CD4-positive, alpha-beta T cell (primary cell): ENCODE results near the gene HTRA1. TPM values are rescaled to one million over a fixed set of nuclear protein-coding genes. Genes with fewer than 3 reads are reported as not detected.

Experiments used
- ATAC-seq: fragments of 200-7000 bp; cut with Tn5 transposase; one replicate; pipeline ENCODE4 v1.10.0; 2022; ENCODE audit warnings: mild to moderate bottlenecking; ENCODE audit not compliant: poor library complexity
- CTCF ChIA-PET: fragments of 350-600 bp; sonication (Branson Sonifier 250); formaldehyde crosslinking; loops from one replicate; lab custom pipeline; 2021; ENCODE audit warnings: antibody characterized with exemption, inconsistent platforms; lab: Charles Lee
- POLR2A ChIA-PET: fragments of 350-600 bp; sonication (Branson Sonifier 250); formaldehyde crosslinking; loops from one replicate; lab custom pipeline; 2021; ENCODE audit warnings: antibody characterized with exemption, inconsistent platforms; lab: Charles Lee
- DNase-seq, 14 experiments: peaks; one replicate each; pipeline ENCODE4 v3.0.0-alpha.2; 2013 to 2020; ENCODE audit warnings: mixed read lengths in 2 of 14
- H3K27ac ChIP-seq, 2 donors: one replicate each; pipeline versions ENCODE4 v1.5.1 to v1.7.0; 2013; ENCODE audit warnings: low read length in 2 of 2, low read depth in 1 of 2, mild to moderate bottlenecking in 1 of 2
- H3K27me3 ChIP-seq, 2 experiments: 1 replicate in 1 of 2; 2 replicates in 1 of 2; pipeline versions ENCODE4 v1.6.1 to v1.7.0; 2013; ENCODE audit warnings: low read length in 2 of 2, control low read depth in 1 of 2, mild to moderate bottlenecking in 1 of 2, moderate library complexity in 1 of 2; ENCODE audit not compliant: insufficient read depth in 2 of 2, control insufficient read depth in 1 of 2
- H3K36me3 ChIP-seq: one replicate; pipeline ENCODE4 v1.6.1; 2013; ENCODE audit warnings: low read length, control low read depth; ENCODE audit not compliant: insufficient read depth
- H3K4me1 ChIP-seq: one replicate; pipeline ENCODE4 v1.6.1; 2013; ENCODE audit warnings: low read length, control low read depth; ENCODE audit not compliant: insufficient read depth
- H3K4me3 ChIP-seq: one replicate; pipeline ENCODE4 v1.5.1; 2013; ENCODE audit warnings: mild to moderate bottlenecking, low read length, moderate library complexity
- H3K9me3 ChIP-seq, 2 experiments: 1 replicate in 1 of 2; 2 replicates in 1 of 2; pipeline versions ENCODE4 v1.6.1 to v1.7.0; 2013; ENCODE audit warnings: low read length in 2 of 2, mild to moderate bottlenecking in 2 of 2, control low read depth in 1 of 2, moderate library complexity in 1 of 2; ENCODE audit not compliant: control insufficient read depth in 1 of 2, insufficient read depth in 1 of 2
- H3K27ac Mint-ChIP-seq: one replicate; pipeline ENCODE4 v1.8.0; 2020; ENCODE audit warnings: mixed read lengths
- H3K27me3 Mint-ChIP-seq: one replicate; pipeline ENCODE4 v1.8.0; 2021; ENCODE audit warnings: mixed read lengths
- H3K36me3 Mint-ChIP-seq: one replicate; pipeline ENCODE4 v1.8.0; 2021; ENCODE audit warnings: low read depth, mixed read lengths
- H3K4me1 Mint-ChIP-seq: one replicate; pipeline ENCODE4 v1.8.0; 2021; ENCODE audit warnings: low read depth, mixed read lengths
- H3K4me3 Mint-ChIP-seq: one replicate; pipeline ENCODE4 v1.8.0; 2020; ENCODE audit warnings: mild to moderate bottlenecking, mixed read lengths
- H3K9me3 Mint-ChIP-seq: one replicate; pipeline ENCODE4 v1.8.0; 2020; ENCODE audit warnings: mixed read lengths
- intact Hi-C, 2 experiments: fragments of 100-400 bp; cut with DNase I in 1 of 2; cut with micrococcal nuclease in 1 of 2; formaldehyde crosslinking; loops; one replicate each; pipeline versions ENCODE4 v1.15.1 to v1.9.0; 2023 to 2025; cut with DNase I, micrococcal nuclease
- total RNA-seq, 174 experiments: library from RNA in 2 of 174; stranded (reverse) in 2 of 174; gene quantifications; one replicate each; pipeline ENCODE4 v1.2.3 and lab custom pipeline; 2021 to 2026
- TF ChIP-seq, protein P1 (sequence below): fragments of 200-600 bp; IDR thresholded peaks from one replicate; pipeline ENCODE4 v1.8.0; 2022; ENCODE audit warnings: antibody characterized with exemption, mild to moderate bottlenecking

Gene HTRA1
- total RNA-seq, 2 experiments from 2014 or later = not detected

- Mint-ChIP-seq H3K27me3 (peaks cover 70% of the 10 kb centered on the region), H3K4me3 (no peak overlapping the region), H3K27ac (no peak overlapping the region), H3K4me1 (peaks cover 11% of the 10 kb centered on the region), H3K9me3 (no peaks in the 10 kb centered on the region), H3K36me3 (no peaks in the 10 kb centered on the region)
- Histone ChIP-seq H3K4me3 (no peak overlapping the region), H3K9me3 (no peaks in the 10 kb centered on the region), H3K36me3 (no peaks in the 10 kb centered on the region), H3K4me1 (peaks cover 17% of the 10 kb centered on the region), H3K27me3 (peaks cover 26 to 38% of the 10 kb centered on the region in 2 experiments), H3K27ac (no peak overlapping the region)
- CTCF ChIA-PET = no interaction called here
- DNase-seq = no peak
- no peak for ATAC-seq
- POLR2A ChIA-PET = no interaction called here
- intact Hi-C loops = no loop called here
- TF ChIP-seq, protein P1, sequence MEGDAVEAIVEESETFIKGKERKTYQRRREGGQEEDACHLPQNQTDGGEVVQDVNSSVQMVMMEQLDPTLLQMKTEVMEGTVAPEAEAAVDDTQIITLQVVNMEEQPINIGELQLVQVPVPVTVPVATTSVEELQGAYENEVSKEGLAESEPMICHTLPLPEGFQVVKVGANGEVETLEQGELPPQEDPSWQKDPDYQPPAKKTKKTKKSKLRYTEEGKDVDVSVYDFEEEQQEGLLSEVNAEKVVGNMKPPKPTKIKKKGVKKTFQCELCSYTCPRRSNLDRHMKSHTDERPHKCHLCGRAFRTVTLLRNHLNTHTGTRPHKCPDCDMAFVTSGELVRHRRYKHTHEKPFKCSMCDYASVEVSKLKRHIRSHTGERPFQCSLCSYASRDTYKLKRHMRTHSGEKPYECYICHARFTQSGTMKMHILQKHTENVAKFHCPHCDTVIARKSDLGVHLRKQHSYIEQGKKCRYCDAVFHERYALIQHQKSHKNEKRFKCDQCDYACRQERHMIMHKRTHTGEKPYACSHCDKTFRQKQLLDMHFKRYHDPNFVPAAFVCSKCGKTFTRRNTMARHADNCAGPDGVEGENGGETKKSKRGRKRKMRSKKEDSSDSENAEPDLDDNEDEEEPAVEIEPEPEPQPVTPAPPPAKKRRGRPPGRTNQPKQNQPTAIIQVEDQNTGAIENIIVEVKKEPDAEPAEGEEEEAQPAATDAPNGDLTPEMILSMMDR = no peak
Observed at GRCh38 chr10:122465401-122466040, 4.2 kb downstream of the HTRA1 start.

DNA sequence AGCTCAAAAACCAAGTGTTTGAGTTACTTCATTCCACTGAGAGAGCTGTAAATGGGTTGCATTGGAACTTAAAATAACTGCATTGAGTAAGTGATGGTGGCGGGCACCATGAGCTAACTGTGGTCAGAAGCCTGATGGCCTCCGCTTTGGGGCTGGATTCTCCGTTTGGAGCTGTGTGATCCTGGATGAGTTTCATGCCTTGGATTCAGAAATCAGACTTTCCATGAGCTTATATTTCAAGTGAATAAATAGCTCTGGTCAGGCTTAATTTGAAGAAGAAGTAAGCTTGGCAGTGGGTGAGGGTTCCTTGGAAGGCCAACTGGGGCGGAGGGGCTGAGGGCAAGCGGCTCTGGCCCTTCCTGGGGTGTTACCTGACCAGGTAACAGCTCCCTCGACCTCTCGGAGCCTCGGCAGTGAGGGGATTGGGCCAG lies 5.6 kb downstream of the HTRA1 start:
- Histone ChIP-seq H3K27me3 (peaks cover 24 to 31% of the 10 kb centered on the region in 2 experiments), H3K4me1 (peaks cover 9% of the 10 kb centered on the region), H3K4me3 (no peak overlapping the region), H3K9me3 (no peaks in the 10 kb centered on the region), H3K36me3 (no peaks in the 10 kb centered on the region), H3K27ac (no peak overlapping the region)
- H3K4me3 Mint-ChIP-seq = no peak overlapping the region
- ChIA-PET POLR2A (no interaction called here), CTCF (no interaction called here)
- H3K9me3 Mint-ChIP-seq = no peaks in the 10 kb centered on the region
- intact Hi-C loops = no loop called here
- ATAC-seq = no peak
- H3K4me1 Mint-ChIP-seq = peaks cover 8% of the 10 kb centered on the region
- no peak overlapping the region for H3K27ac Mint-ChIP-seq
- H3K27me3 Mint-ChIP-seq = peaks cover 80% of the 10 kb centered on the region
- DNase-seq = no peak
- no peaks in the 10 kb centered on the region for H3K36me3 Mint-ChIP-seq
- TF ChIP-seq, protein P1 = no peak

GRCh38 chr10:122467701-122468100 lies 6.3 kb downstream of the HTRA1 start:
- CTCF ChIA-PET = no interaction called here
- peaks cover 79% of the 10 kb centered on the region for H3K27me3 Mint-ChIP-seq

More at GRCh38 chr10:122467701-122468100, 6.3 kb downstream of the HTRA1 start:
- no peaks in the 10 kb centered on the region for H3K9me3 ChIP-seq
- peaks cover 2% of the 10 kb centered on the region for H3K4me1 ChIP-seq
- H3K4me3 ChIP-seq = no peak overlapping the region
- TF ChIP-seq, protein P1 = no peak
- no peak overlapping the region for H3K27ac ChIP-seq
- H3K36me3 ChIP-seq = no peaks in the 10 kb centered on the region
- DNase-seq (no peak), ATAC-seq (no peak)
- Mint-ChIP-seq H3K36me3 (no peaks in the 10 kb centered on the region), H3K27ac (no peak overlapping the region), H3K4me3 (no peak overlapping the region), H3K9me3 (no peaks in the 10 kb centered on the region), H3K4me1 (peaks cover 3% of the 10 kb centered on the region)
- intact Hi-C loops = no loop called here
- POLR2A ChIA-PET = no interaction called here
- peaks cover 18 to 24% of the 10 kb centered on the region in 2 experiments for H3K27me3 ChIP-seq
